GM21515 (cell line): Measurements from ENCODE around the gene KCNA2.
A peak's percentile ranks its signal among the peaks of the same experiment; 100 is the strongest.

Source experiments
- ATAC-seq: cut with Tn5 transposase; IDR thresholded peaks from one replicate; pipeline ENCODE4 v1.9.1; 2021; ENCODE audit not compliant: unreplicated experiment

KCNA2 gene

DNA sequence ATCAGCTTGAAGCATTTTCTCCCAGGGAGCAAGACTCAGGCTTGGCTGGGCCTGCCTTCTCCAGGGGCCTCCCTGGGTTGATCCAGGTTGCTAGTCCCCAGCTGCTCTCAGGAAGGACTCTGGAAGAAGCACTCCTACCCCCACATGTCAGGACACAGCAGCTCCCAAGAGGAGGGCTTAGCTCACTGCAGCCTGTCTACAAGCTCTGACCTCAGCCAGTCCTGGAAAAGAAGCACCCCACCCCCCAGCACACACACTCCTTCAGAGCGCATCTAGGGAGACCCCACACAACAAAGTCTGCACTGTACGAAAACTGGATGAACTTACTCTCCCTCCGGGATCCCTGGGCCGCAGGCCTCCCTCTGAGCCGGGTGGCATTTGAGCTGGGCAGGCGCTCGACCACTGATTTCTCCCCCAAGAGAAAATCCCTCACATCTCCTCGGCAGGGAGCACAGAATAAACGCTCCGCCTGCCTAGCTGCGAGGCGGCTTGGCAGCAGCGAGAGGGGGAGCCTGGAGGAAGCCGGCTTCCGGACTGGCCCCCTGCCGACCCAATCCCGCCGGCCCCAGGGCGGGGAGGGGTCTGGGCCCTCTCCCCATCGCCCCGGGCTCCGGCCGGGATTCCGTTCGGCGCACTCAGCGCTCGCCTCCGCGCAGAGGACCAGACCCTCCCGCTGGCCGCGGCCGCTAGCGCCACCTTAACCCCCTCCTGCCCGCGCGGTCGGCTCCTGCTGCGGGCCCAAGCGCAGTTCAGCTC lies at the start of gene KCNA2:
KCNA2 (minus strand) TSS at position 458 of the 756 bp plus-strand sequence. CDS start 1,576 bp downstream, outside the sequence.
- no peak for ATAC-seq

- ATAC-seq: no peak
These were observed 44.5 kb upstream of the KCNA2 start for GRCh38 chr1:110650609-110651008.

GRCh38 chr1:110648417-110648816 lies 42.3 kb upstream of the KCNA2 start:
- ATAC-seq: no peak

DNA sequence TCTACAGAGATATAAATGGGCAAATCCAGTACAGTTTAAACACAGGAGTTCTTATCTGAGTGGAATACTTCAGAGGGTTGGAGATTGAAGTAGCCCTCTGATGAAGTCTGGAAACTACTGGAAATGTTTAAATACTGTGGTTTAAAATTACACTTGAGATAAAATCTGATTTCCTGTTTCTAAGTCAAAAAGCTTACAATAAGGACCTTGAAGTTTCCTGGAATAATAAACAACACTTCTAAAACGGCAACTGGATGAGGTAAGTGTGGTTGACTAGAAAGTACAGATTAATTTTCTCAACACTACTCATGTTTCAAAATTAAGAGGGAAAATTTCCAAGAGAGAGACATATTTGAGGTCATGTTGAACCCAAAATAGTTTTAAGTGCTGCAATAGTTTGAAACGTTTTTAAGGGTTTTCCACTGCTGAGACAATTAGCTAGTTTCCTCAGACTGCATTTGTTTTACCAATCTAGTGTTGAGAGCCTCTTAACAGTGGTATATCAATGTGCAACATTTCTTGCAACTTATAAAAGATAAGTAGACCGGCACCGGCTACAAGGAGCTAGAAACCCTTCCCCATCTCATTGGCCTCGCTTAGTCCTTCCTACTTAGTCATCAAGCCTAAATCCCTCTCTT lies 41.2 kb upstream of the KCNA2 start:
- no peak for ATAC-seq

DNA sequence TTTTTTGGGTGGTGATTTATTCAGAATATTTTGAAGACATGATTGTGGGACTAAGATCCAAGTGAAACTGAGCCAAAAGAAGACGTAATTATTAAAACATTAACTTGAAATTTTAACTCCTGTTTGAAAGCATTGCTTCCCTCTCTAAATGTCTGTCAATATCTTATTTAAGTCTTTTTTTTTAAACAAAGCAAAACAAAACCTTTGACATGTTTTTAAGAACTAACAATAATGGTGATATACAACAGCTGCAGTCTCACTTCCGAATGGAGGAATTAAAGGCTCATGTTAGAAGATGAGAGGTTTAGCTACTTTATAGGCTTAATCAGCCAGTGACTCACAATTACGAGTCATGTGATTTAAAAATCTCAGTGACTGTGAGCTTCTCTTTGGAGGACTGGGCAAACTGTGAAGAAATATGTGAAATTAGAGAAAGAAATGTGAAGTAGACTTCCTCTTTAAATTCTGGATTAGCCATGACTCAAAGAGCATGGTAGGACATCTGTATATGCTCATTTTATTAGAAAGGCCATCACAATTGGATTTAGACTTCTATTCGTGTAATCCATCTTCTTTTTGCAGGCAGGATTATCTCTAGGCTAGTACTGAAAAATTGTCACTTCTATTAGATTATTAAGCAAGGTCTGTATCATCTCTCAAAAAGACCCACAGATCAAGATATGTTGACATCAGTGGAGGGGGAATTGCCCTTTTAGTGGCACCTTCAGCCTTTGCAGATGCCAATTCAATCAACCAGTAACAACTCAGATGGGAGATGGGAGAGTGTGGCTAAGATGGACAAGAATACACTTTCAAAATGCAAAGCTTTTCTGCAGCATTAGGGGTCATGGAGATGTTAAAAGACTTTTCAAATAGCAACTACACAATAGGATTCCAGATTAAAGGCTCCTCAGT lies 39.9 kb upstream of the KCNA2 start:
- no peak for ATAC-seq

- no peak for ATAC-seq
These were observed 39.1 kb upstream of the KCNA2 start for GRCh38 chr1:110645211-110645610.

- ATAC-seq: no peak
These were observed 37.8 kb upstream of the KCNA2 start for GRCh38 chr1:110643879-110644472.

- no peak for ATAC-seq
These were observed 33.7 kb upstream of the KCNA2 start for GRCh38 chr1:110639724-110640386.

GRCh38 chr1:110638556-110638955 lies 32.4 kb upstream of the KCNA2 start:
- no peak for ATAC-seq

- no peak for ATAC-seq
These were observed 31.9 kb upstream of the KCNA2 start for GRCh38 chr1:110638058-110638457.

- ATAC-seq: no peak
These were observed 31.3 kb upstream of the KCNA2 start for GRCh38 chr1:110637475-110637874.

- ATAC-seq: no peak
These were observed 30.2 kb upstream of the KCNA2 start for GRCh38 chr1:110636149-110636935.

DNA sequence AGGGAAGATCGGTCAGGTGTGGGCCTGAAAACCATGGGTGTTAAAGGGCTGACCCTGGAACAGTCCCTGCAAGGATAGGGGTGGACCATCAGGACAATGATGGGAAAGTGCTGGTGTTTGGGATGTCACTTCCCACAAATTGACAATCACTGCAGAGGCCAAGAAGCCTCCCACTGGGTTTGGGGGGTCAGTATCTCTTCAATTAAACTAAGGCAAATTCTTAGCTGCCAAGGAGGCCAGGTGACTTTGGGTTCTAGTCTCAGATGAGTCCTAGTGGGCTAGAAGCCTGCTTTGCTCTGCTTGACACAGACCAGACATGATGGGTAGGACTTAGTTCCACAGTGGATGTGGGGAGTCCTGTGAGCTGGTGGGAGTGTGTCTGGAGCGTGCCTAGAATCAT lies 29.3 kb upstream of the KCNA2 start:
- ATAC-seq: no peak

DNA sequence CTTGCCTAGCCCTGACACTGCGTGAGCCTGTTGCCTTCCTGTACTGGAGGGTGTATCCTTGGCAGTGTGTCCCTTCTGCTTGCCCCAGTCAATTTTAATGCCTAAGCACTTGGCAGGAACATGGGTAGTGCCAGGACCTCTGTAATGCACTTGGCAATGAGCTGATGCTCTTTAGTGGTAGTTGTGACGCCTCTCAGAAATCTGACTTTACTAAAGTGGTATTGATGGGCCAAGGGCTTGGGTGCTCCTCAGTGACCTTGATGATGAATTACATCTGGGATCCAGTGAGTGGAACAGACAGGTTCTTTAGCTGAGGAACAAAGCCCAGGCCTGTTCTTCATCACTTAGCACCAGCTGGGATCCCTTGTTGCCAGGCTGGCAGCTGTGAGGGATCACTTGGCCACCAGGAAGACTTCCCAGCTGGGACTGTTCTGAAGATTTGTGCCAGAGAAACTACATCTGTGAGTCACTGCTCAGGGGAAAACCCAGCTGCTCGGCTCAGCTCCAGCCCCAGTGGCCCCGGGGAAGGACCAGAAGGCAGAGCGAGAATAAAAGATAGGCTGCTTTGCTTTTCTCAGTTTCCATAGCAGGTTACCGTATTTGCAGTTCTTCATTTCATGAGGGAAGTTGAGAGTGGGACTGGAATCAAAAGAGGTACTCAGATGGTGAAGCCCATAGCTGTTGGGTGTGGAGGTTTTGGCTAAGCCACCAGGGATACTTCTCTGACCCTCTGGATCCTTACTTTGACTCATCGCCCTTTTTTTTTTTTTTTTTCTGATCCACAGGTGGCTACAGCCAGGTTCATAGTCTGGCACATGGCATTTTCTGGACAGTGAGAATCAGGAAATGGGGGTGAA lies 28.5 kb upstream of the KCNA2 start:
- peak; percentile 64 for ATAC-seq

DNA sequence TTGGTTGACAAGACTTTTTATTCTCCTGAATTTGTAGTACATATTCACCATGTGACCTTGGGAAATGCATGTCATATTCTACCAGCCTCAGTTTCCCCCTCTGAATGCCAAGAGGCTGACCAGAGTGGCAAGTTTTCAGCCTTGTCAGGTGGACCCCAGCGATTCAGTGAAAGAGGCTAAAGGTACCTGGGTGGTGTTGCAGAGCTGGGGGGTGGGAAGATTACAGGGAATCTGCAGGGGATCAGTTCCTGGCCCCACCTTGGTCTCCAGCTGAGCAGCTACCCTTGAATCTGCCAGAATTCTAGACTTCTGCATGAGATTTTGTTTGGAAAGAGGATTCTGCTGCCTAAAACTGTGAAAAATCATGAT lies 27.9 kb upstream of the KCNA2 start:
- no peak for ATAC-seq

DNA sequence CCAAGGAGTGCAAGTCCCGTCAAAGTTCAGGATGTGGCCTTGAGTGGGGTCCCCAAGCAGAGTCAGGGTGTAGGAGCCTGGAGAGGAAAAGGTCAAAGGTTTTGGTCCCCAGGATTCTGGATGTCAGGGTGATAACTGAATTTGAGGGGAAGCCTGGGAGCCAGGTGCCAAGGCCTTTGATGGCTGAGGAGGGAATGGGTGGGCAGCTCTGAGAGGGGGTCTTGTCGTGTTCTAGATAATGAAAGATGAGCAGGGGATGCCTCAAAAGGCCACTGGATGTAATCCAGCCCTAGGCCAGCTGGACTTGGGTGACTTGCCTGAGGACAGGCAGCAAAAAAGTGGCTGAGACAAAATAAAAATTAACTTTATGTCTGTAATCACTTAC lies 27.5 kb upstream of the KCNA2 start:
- no peak for ATAC-seq

- no peak for ATAC-seq
These were observed 25.9 kb upstream of the KCNA2 start for GRCh38 chr1:110631836-110632620.
